Esophagus muscularis mucosa (tissue), 4 donors: ENCODE measurements around the gene ZNF513. TPM values are rescaled to one million over a fixed set of nuclear protein-coding genes. Genes with fewer than 3 reads are reported as not detected.

Experiments used
- DNase-seq: peaks from one replicate; pipeline ENCODE4 v3.0.0-alpha.2; 2017; ENCODE audit errors: extremely low spot score
- H3K27ac ChIP-seq, 4 donors: fragments of 200-600 bp; sonication (generic); replicated peaks in 1 of 4; 1 replicate in 3 of 4; 2 replicates in 1 of 4; pipeline ENCODE4 v1.5.1; 2016 to 2019; ENCODE audit warnings: mild to moderate bottlenecking in 1 of 4
- H3K27me3 ChIP-seq, 4 donors: fragments of 200-600 bp; sonication (generic); one replicate each; pipeline versions ENCODE4 v1.5.1 to v1.6.0; 2016 to 2019
- H3K36me3 ChIP-seq, 4 donors: fragments of 200-600 bp; sonication (generic); one replicate each; pipeline ENCODE4 v1.5.1; 2016 to 2019
- H3K4me1 ChIP-seq, 4 donors: fragments of 200-600 bp; sonication (generic); one replicate each; pipeline ENCODE4 v1.5.1; 2016 to 2019
- H3K4me3 ChIP-seq, 4 donors: fragments of 200-600 bp; sonication (generic); 1 replicate in 2 of 4; 2 replicates in 2 of 4; pipeline ENCODE4 v1.5.1; 2016 to 2019; ENCODE audit warnings: mild to moderate bottlenecking in 4 of 4, moderate library complexity in 1 of 4
- H3K9me3 ChIP-seq, 4 donors: fragments of 200-600 bp; sonication (generic); 1 replicate in 3 of 4; 2 replicates in 1 of 4; pipeline ENCODE4 v1.5.1; 2016 to 2019
- EP300 ChIP-seq: sonication (generic); formaldehyde crosslinking; IDR thresholded peaks from one replicate; pipeline ENCODE4 v1.6.1; 2017; ENCODE audit warnings: antibody characterized with exemption
- POLR2A ChIP-seq: fragments of 450-650 bp; IDR thresholded peaks from one replicate; pipeline ENCODE4 v1.6.1; 2017; ENCODE audit warnings: antibody characterized with exemption, moderate library complexity, mild to moderate bottlenecking, low read depth
- POLR2AphosphoS5 ChIP-seq, 2 donors: sonication (generic); formaldehyde crosslinking; IDR thresholded peaks; one replicate each; pipeline ENCODE4 v1.6.1; 2017; ENCODE audit warnings: antibody characterized with exemption in 2 of 2
- WGBS: methylation state at CpG from one replicate; pipeline ENCODE4 v1.1.5; 2018; 5-methylcytosine and 5-hydroxymethylcytosine counted together
- intact Hi-C: fragments of 100-400 bp; cut with DNase I; formaldehyde crosslinking; loops from one replicate; pipeline ENCODE4 v1.15.1; 2023
- total RNA-seq, 4 donors: library from RNA; depleted of rRNA; stranded (reverse); fragments of >200 nt; gene quantifications; one replicate each; pipeline versions ENCODE4 v1.1.0 to v1.2.1, GENCODE V29; 2016
- TF ChIP-seq, protein P1 (sequence below), 3 experiments: fragments of 200-600 bp in 2 of 3; fragments of 450-650 bp in 1 of 3; sonication (generic) in 2 of 3; IDR thresholded peaks; one replicate each; pipeline ENCODE4 v1.5.1; 2017 to 2019; ENCODE audit warnings: antibody characterized with exemption in 3 of 3, mild to moderate bottlenecking in 2 of 3, moderate library complexity in 1 of 3

The ZNF513 gene
- total RNA-seq, 4 donors from 2014 or later, result 8.3 to 14.5 (median 11.4) TPM

DNA sequence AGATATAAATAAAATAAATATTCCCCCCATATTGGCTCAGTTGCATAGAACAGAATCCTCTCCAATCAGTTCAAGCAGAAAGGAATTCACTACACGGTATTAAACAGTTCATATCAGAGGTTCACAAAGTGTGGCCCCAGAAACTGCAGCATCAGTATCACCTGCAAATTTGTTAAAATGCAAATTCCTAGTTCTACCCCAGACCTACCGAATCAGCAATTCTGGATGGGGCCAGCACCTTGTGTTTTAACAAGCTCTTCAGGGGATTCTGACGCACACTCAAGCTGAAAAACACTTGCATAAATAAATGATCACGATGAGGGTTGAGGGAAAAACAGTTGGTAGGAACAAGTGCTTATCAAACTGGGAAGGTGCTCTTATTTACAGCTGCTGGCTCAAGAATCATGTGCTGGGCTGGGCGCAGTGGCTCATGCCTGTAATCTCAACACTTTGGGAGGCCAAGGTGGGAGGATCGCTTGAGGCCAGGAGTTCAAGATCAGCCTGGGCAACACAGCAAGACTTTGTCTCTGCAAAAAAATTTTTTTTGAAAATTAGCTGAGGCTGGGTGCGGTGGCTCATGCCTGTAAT lies 30.3 kb downstream of the ZNF513 start:
- intact Hi-C loops, result no loop called here
- H3K27ac ChIP-seq, result no peak overlapping the region
- no peaks in the 10 kb centered on the region for H3K9me3 ChIP-seq
- no peak for DNase-seq
- WGBS, result 94% methylated on average over 7 of the region's 7 CpGs
- H3K4me3 ChIP-seq, result no peak overlapping the region
- no peaks in the 10 kb centered on the region for H3K27me3 ChIP-seq
- TF ChIP-seq, protein P1, sequence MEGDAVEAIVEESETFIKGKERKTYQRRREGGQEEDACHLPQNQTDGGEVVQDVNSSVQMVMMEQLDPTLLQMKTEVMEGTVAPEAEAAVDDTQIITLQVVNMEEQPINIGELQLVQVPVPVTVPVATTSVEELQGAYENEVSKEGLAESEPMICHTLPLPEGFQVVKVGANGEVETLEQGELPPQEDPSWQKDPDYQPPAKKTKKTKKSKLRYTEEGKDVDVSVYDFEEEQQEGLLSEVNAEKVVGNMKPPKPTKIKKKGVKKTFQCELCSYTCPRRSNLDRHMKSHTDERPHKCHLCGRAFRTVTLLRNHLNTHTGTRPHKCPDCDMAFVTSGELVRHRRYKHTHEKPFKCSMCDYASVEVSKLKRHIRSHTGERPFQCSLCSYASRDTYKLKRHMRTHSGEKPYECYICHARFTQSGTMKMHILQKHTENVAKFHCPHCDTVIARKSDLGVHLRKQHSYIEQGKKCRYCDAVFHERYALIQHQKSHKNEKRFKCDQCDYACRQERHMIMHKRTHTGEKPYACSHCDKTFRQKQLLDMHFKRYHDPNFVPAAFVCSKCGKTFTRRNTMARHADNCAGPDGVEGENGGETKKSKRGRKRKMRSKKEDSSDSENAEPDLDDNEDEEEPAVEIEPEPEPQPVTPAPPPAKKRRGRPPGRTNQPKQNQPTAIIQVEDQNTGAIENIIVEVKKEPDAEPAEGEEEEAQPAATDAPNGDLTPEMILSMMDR (IDR thresholded peaks at IDR 0.05), result no peak
- TF ChIP-seq EP300 (no peak), POLR2A (no peak), POLR2AphosphoS5 (IDR thresholded peaks at IDR 0.05) (no peak)
- H3K4me1 ChIP-seq, result peaks cover 12 to 36% (median 22%) of the 10 kb centered on the region in 4 donors
- peaks cover 0 to 22% (median 2%) of the 10 kb centered on the region in 4 donors for H3K36me3 ChIP-seq

DNA sequence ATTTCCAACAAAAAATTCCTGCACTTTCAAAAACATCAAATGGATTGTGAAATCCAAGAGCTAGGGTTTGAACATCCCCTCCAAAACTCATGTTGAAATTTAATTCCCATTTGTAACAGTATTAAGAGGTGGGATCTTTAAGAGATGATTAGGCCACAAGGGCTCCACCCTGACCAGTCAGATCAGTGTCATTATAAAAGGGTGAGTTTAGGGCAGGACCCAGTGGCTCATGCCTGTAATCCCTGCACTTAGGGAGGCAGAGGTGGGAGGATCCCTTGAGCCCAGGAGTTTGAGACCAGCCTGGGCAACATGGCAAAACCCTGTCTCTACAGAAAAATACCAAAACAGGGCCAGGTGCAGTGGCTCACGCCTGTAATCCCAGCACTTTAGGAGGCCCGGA lies 32.9 kb downstream of the ZNF513 start:
- Histone ChIP-seq H3K9me3 (no peaks in the 10 kb centered on the region), H3K27me3 (no peaks in the 10 kb centered on the region), H3K36me3 (peaks cover 4 to 30% (median 10%) of the 10 kb centered on the region in 4 donors), H3K27ac (no peak overlapping the region), H3K4me1 (peaks cover 0 to 22% (median 11%) of the 10 kb centered on the region in 4 donors), H3K4me3 (no peak overlapping the region)
- WGBS, result 100% methylated on average over 1 of the region's 2 CpGs
- no peak for TF ChIP-seq POLR2A
- no peak for TF ChIP-seq EP300
- TF ChIP-seq, protein P1 (IDR thresholded peaks at IDR 0.05), result no peak
- TF ChIP-seq POLR2AphosphoS5 (IDR thresholded peaks at IDR 0.05), result no peak
- no peak for DNase-seq
- intact Hi-C loops, result no loop called here

DNA sequence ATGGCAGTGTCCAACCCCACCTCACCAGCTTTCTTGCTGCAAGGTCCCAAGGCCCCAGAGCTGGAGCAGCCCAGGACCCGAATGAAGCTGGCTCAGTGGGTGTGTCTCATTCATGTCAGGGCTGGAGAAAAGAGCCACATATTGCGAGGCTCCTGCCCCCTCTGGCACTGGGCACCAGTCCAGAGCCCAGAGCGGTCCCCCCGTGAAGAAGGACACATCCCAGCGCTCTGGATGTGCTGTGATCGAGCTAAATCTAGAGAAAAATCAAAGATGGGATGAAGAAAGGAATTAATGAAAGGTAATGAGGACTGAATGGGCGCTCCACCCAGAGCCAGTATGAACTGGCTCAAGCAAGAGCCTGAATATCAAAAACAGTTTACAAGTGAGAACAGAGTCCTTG lies 44.4 kb downstream of the ZNF513 start:
- H3K27me3 ChIP-seq, result no peaks in the 10 kb centered on the region
- H3K9me3 ChIP-seq, result no peaks in the 10 kb centered on the region
- H3K36me3 ChIP-seq, result peaks cover 41 to 100% (median 97%) of the 10 kb centered on the region in 4 donors

DNA sequence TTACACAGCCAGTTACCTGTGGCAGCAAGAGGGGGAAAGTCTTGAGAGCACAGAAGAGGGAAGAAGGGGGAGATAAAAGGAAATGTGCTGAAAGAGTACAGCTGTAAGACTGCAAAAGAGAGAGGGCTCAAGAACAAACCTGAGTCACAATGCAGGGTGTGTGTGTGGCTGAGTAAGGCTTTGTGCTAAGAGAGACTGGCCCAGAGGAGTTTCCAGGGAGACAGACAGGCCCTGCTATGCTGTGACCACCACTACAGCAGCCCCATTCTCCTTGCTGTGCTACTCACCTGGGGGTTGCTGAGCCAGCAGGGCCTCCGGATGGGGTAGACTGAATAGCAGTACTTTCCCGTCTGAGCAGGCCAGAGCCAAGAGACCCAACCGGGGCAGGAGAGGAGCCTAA lies 45.2 kb downstream of the ZNF513 start:
- DNase-seq, result no peak
- H3K4me3 ChIP-seq, result no peak overlapping the region
- no peak overlapping the region for H3K27ac ChIP-seq
- TF ChIP-seq POLR2A (no peak), EP300 (no peak), POLR2AphosphoS5 (IDR thresholded peaks at IDR 0.05) (no peak)
- TF ChIP-seq, protein P1 (IDR thresholded peaks at IDR 0.05), result no peak
- H3K4me1 ChIP-seq, result no peaks in the 10 kb centered on the region
- no peaks in the 10 kb centered on the region for H3K9me3 ChIP-seq
- intact Hi-C loops, result no loop called here
- H3K36me3 ChIP-seq, result peaks cover 36 to 100% (median 96%) of the 10 kb centered on the region in 4 donors
- no peaks in the 10 kb centered on the region for H3K27me3 ChIP-seq
- 100% methylated on average over 1 of the region's 3 CpGs for WGBS

More for the DNA sequence above, 44.4 kb downstream of the ZNF513 start:
- Histone ChIP-seq H3K4me3 (no peak overlapping the region), H3K4me1 (no peaks in the 10 kb centered on the region), H3K27ac (no peak overlapping the region)
- TF ChIP-seq POLR2A, result no peak
- TF ChIP-seq, protein P1 (IDR thresholded peaks at IDR 0.05), result no peak
- TF ChIP-seq POLR2AphosphoS5 (IDR thresholded peaks at IDR 0.05), result no peak
- TF ChIP-seq EP300, result no peak
- DNase-seq, result no peak
- WGBS, result 91% methylated on average over 7 of the region's 7 CpGs
- intact Hi-C loops, result no loop called here

Other genes starting within 250 kb of the ZNF513 start
- gene PREB, start 246.1 kb downstream of the ZNF513 start, total RNA-seq, result 10 to 100 TPM; 39.9 to 64.7 (median 48.3) TPM
- not detected for gene PRR30, start 241.3 kb downstream of the ZNF513 start, total RNA-seq
- not detected for gene TCF23, start 231.7 kb downstream of the ZNF513 start, total RNA-seq
- gene ATRAID, start 168.7 kb downstream of the ZNF513 start, total RNA-seq, result 100 to 1,000 TPM; 118 to 143 (median 130) TPM
- gene SLC5A6, start 168.5 kb downstream of the ZNF513 start, total RNA-seq, result 10 to 100 TPM in 3 of 4 donors, 1 to 10 TPM in 1; 7.5 to 21.5 (median 13.6) TPM
- 10 to 100 TPM; 12.4 to 28.3 (median 16.6) TPM for gene CAD, start 163.4 kb downstream of the ZNF513 start, total RNA-seq
- not detected for gene SLC30A3, start 117.7 kb downstream of the ZNF513 start, total RNA-seq
- under 1 TPM in 1 of 4 donors, not detected in 3; 0.42 TPM for gene DNAJC5G, start 105.3 kb downstream of the ZNF513 start, total RNA-seq
- under 1 TPM in 1 of 4 donors, not detected in 3; 0.32 TPM for gene TRIM54, start 98.3 kb downstream of the ZNF513 start, total RNA-seq
- gene UCN, start 72.3 kb downstream of the ZNF513 start, total RNA-seq, result 1 to 10 TPM; 1.8 to 6.1 (median 3.3) TPM
- 10 to 100 TPM; 46.7 to 70.2 (median 60.6) TPM for gene MPV17, start 57.6 kb downstream of the ZNF513 start, total RNA-seq
- 10 to 100 TPM; 27.5 to 44.3 (median 31.6) TPM for gene GTF3C2, start 24.0 kb downstream of the ZNF513 start, total RNA-seq
- gene EIF2B4, start 10.4 kb downstream of the ZNF513 start, total RNA-seq, result 10 to 100 TPM; 39.0 to 50.1 (median 44.9) TPM
- gene SNX17, start 10.1 kb downstream of the ZNF513 start, total RNA-seq, result 100 to 1,000 TPM in 3 of 4 donors, 10 to 100 TPM in 1; 84.7 to 151 (median 124) TPM
- gene PPM1G, start 28.9 kb upstream of the ZNF513 start, total RNA-seq, result 10 to 100 TPM; 46.1 to 71.8 (median 62.7) TPM
- 10 to 100 TPM; 74.8 to 96.0 (median 85.8) TPM for gene NRBP1, start 47.9 kb upstream of the ZNF513 start, total RNA-seq
- gene KRTCAP3, start 61.6 kb upstream of the ZNF513 start, total RNA-seq, result under 1 TPM in 1 of 4 donors, not detected in 3; 0.45 TPM
- 10 to 100 TPM; 12.1 to 29.7 (median 25.0) TPM for gene IFT172, start 109.0 kb upstream of the ZNF513 start, total RNA-seq
- gene FNDC4, start 114.5 kb upstream of the ZNF513 start, total RNA-seq, result 10 to 100 TPM in 2 of 4 donors, 1 to 10 TPM in 2; 3.3 to 12.6 (median 9.8) TPM
- gene GCKR, start 116.1 kb upstream of the ZNF513 start, total RNA-seq, result under 1 TPM in 1 of 4 donors, not detected in 3; 0.23 TPM
- 10 to 100 TPM; 29.5 to 39.3 (median 33.7) TPM for gene ZNF512, start 202.3 kb upstream of the ZNF513 start, total RNA-seq
- 1 to 10 TPM; 2.7 to 6.2 (median 5.2) TPM for gene CCDC121, start 248.3 kb upstream of the ZNF513 start, total RNA-seq
- 10 to 100 TPM; 18.8 to 28.1 (median 22.7) TPM for gene GPN1, start 248.3 kb upstream of the ZNF513 start, total RNA-seq